Skeletal muscle satellite cell (primary cell): ENCODE measurements around the gene CLIC1.

ENCODE experiments used
- H3K27me3 ChIP-seq: 2 replicates; pipeline ENCODE4 v1.7.0; 2013; ENCODE audit warnings: low read length; ENCODE audit not compliant: control insufficient read depth, insufficient read depth
- H3K36me3 ChIP-seq: 2 replicates; pipeline ENCODE4 v1.7.0; 2013; ENCODE audit warnings: mild to moderate bottlenecking, control low read depth, low read length; ENCODE audit not compliant: insufficient read depth
- H3K4me1 ChIP-seq: 2 replicates; pipeline ENCODE4 v1.7.0; 2013; ENCODE audit warnings: low read length; ENCODE audit not compliant: control insufficient read depth, insufficient read depth
- H3K4me2 ChIP-seq: 2 replicates; pipeline ENCODE4 v1.7.0; 2013; ENCODE audit warnings: mild to moderate bottlenecking, low read length
- H3K4me3 ChIP-seq: 2 replicates; pipeline ENCODE4 v1.7.0; 2013; ENCODE audit warnings: low read length
- H3K9ac ChIP-seq: 2 replicates; pipeline ENCODE4 v1.7.0; 2013; ENCODE audit warnings: mild to moderate bottlenecking, low read depth, low read length, moderate library complexity
- H3K9me3 ChIP-seq: replicated peaks from 2 replicates; pipeline ENCODE4 v1.7.0; 2013; ENCODE audit warnings: mild to moderate bottlenecking, control low read depth, low read length

The CLIC1 gene

DNA sequence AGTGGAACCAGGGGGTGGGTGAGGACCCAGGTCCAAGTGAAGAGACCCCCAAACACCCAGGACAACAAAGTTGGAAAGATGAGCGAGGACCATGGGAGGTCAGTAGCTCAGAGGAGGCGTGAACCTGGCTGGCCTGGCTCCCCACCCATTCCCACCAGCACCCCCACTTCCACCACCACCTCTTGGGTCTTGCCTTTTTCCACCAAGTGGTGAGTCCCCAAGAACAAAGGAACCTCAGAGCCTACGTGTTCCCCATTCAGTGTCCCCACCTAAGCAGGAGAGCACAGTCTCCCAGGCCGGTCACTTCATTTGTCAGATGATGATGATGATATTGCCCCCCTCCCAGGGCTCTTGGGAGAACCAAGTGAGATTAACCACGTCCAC lies 41.3 kb upstream of the CLIC1 start:
- Histone ChIP-seq H3K9me3 (no peaks in the 10 kb centered on the region), H3K4me3 (no peak overlapping the region), H3K9ac (no peak overlapping the region), H3K36me3 (peaks cover 47% of the 10 kb centered on the region), H3K4me1 (peaks cover 15% of the 10 kb centered on the region), H3K4me2 (peak overlapping the region; percentile 71), H3K27me3 (no peaks in the 10 kb centered on the region)

DNA sequence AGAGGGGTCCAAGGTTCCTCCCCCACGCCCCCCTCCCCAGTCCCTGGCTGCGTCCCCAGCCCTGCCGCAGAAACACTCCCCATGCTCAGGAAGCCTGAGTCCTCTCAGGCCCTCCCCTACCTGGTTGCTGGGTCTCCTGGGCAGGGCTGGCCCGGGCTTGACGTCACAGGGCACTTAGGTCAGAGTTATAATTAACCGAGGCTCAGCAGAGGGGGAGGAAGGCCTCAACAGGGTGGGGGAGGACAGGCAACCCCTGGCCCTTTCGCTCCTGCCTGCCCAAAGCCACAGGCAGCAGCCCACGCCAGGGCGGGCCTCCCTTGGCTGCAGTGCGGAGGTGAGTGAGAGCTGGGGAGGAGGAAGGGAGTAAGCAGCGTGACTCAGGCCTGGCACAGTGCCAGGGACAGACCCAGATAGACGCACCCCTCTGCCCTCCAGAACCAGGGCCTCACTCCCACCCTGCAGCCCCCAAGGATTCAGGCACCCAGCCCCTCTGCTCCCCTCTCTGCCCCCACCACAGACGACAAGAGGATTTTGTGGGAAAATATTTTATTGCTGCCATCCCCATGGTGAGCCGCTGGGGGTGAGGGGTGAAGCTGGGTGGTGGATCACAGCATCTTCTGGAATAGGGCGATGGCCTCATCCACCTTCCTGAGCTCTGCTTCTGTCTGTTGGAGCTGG lies 40.8 kb upstream of the CLIC1 start, which contains the start of gene VWA7:
TSS of gene VWA7 (minus strand) at position 340 of the 678 bp plus-strand sequence. CDS start 549 bp downstream, outside the sequence.
- peaks cover 42% of the 10 kb centered on the region for H3K36me3 ChIP-seq
- no peaks in the 10 kb centered on the region for H3K9me3 ChIP-seq
- peak within 1 kb of the TSS; percentile 48 for H3K4me3 ChIP-seq
- H3K9ac ChIP-seq = peak within 1 kb of the TSS; percentile 37
- H3K4me2 ChIP-seq = peak within 1 kb of the TSS; percentile 71
- no peaks in the 10 kb centered on the region for H3K27me3 ChIP-seq
- peaks cover 15% of the 10 kb centered on the region for H3K4me1 ChIP-seq

DNA sequence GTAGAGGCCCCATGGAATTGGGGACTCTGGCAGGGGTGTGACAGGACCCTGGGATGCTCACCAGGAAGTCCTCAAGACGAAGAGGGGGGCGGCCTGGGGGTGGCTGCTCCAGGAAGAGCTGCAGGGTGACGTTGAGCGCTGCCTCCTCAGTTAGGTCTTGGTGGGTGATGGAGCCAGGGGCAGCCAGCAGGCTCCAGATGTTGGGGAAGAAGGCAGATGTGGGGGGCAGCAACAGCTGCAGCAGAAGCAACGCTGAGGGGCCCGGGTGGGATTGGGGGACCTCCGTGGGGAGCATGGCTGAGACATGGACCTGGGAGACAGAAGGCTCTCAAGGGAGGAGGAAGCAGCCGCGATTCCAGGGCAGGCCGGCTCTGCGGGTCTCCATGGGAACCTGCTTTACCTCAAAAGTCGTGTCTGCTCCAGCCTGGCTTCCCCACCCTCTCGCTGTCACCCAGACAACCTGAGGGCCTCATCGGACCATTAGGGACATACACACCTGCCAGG lies 40.2 kb upstream of the CLIC1 start:
- Histone ChIP-seq H3K9ac (peak overlapping the region; percentile 37), H3K4me2 (peak overlapping the region; percentile 71), H3K4me1 (peaks cover 15% of the 10 kb centered on the region), H3K4me3 (peak overlapping the region; percentile 48), H3K36me3 (peaks cover 36% of the 10 kb centered on the region), H3K9me3 (no peaks in the 10 kb centered on the region), H3K27me3 (no peaks in the 10 kb centered on the region)

DNA sequence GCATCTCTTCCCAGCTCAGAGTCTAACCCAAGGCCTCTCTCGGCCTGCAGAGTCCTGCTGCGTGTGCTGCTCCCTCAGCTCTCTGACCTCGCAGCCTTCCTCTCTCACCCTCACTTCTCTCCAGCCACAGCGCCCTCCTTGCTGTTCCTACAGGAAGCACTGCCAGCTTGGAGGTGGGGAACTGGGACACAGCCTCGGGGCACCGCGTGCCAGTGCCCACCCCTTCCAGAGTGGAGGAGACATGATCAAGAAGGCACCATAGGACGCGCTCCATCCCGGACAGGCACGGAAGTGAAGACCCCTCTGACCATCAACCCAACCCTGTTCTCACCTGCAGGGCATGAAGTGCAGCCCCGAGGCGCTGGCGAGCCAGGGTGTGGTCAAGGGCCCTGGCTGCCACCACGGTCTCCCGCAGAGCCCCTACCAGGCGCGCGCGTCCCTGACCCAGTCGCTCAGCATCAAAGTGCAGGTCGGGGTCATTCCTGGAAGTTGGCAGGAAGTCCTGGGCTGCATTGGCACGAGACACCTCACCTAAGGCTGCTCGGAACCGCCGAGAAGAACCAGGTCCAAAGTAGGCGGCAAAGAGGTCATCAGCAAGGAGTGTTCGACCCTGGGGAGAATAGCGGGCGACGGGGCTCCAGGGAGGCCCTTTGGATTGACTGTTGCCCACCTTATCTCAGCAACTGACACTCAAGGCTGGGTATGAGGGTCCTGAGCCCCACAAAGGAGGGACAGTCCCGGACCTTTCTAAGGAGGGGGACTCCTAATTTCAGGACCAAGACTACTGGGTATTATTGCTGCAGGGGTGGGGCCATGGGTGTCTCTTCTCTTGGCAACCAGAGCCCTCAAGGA lies 39.5 kb upstream of the CLIC1 start:
- Histone ChIP-seq H3K9me3 (no peaks in the 10 kb centered on the region), H3K4me3 (no peak overlapping the region), H3K36me3 (peaks cover 32% of the 10 kb centered on the region), H3K27me3 (no peaks in the 10 kb centered on the region), H3K4me1 (peaks cover 15% of the 10 kb centered on the region), H3K4me2 (no peak overlapping the region), H3K9ac (no peak overlapping the region)

DNA sequence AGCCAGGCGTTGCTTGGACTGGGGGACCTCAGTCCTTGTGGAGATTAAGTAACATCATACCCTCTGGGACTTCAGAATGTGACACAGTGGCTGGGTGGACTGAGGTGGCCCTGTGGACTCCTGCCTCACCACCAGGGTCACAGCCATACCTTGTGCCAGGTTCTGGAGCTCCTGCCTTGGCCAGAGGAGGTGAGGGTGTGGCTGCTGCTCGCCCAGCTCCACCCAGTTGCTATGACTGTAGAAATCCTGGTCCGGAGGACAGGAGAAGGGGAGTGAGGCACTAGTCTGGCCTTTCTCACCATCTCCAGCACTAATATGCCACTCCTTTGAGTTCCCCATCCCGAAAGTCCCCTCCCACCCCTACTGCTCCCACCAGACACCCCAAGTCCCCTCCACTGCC lies 38.9 kb upstream of the CLIC1 start:
- Histone ChIP-seq H3K9ac (no peak overlapping the region), H3K36me3 (peaks cover 25% of the 10 kb centered on the region), H3K9me3 (no peaks in the 10 kb centered on the region)

DNA sequence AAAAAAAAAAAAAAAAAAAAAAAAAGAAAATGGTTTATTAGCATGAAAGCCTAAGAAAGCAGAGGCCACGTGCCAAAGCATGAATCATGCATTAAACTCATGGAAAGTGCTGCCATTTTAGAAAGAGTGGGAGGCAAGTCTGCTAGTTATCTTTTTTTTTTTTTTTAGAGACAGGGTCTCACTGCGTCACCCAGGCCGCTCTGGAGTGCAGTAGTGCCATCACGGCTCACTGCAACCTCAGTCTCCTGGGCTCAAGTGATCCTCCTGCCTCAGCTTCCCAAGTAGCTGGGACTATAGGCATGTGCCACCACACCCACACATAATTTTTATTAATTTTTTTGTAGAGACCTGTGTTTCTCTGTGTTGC lies 35.6 kb upstream of the CLIC1 start:
- Histone ChIP-seq H3K4me2 (no peak overlapping the region), H3K9me3 (no peaks in the 10 kb centered on the region), H3K36me3 (no peaks in the 10 kb centered on the region), H3K4me1 (peaks cover 6% of the 10 kb centered on the region), H3K27me3 (no peaks in the 10 kb centered on the region), H3K4me3 (no peak overlapping the region), H3K9ac (no peak overlapping the region)

More for the DNA sequence above, 38.9 kb upstream of the CLIC1 start:
- Histone ChIP-seq H3K4me3 (no peak overlapping the region), H3K4me2 (no peak overlapping the region), H3K4me1 (peaks cover 15% of the 10 kb centered on the region), H3K27me3 (no peaks in the 10 kb centered on the region)

DNA sequence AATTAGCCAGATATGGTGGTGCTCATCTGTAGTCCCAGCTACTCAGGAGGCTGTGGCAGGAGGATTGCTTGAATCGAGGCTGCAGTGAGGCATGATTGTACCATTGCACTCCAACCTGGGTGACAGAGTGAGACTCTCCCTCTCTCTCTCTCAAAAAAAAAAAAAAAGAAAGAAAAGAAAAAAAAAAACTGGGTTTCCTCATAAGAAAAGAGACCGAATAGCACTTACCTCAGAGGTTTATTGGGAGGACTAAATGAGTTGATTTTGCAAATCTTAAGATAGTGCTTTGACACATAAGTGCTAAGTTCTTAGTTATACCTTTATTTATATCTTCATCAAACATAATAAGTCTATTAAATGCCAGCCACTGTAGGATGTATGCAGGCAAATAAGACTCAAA lies 34.5 kb upstream of the CLIC1 start:
- Histone ChIP-seq H3K4me1 (peaks cover 7% of the 10 kb centered on the region), H3K27me3 (no peaks in the 10 kb centered on the region), H3K36me3 (no peaks in the 10 kb centered on the region), H3K4me2 (no peak overlapping the region), H3K9me3 (no peaks in the 10 kb centered on the region), H3K4me3 (no peak overlapping the region), H3K9ac (no peak overlapping the region)

DNA sequence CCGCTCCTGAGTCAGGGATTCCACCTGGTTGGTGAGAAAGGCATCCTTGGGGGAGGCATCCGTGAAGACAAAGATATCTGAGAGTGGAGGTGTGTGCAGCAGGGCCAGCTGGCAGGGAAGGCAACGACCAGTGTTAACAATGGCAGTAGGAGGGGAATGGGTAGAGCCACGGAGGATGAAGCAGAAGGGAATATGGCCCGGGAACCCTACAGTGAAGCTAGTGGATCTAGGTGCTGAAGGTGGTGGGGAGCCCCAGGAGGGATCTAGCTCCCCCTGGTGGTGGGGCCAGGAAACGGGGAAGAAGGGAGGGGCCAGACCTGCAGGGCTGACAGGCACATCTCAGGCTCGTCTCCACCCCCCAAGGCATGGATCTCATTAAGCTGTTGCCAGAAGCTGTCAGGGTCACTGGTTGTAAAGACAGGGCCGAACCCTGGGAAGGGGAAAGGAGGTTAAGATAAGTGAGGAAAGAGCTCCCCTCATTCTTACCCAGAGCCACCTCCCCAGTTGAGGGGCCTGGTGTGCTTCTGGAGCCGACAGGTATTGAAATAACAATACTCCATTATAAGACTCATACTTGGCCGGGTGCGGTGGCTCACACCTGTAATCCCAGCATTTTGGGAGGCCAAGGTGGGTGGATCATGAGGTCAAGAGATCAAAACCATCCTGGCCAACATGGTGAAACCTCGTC lies 33.5 kb upstream of the CLIC1 start:
- Histone ChIP-seq H3K27me3 (no peaks in the 10 kb centered on the region), H3K4me1 (peaks cover 7% of the 10 kb centered on the region), H3K4me3 (no peak overlapping the region), H3K9me3 (no peaks in the 10 kb centered on the region), H3K36me3 (no peaks in the 10 kb centered on the region), H3K4me2 (no peak overlapping the region), H3K9ac (no peak overlapping the region)

DNA sequence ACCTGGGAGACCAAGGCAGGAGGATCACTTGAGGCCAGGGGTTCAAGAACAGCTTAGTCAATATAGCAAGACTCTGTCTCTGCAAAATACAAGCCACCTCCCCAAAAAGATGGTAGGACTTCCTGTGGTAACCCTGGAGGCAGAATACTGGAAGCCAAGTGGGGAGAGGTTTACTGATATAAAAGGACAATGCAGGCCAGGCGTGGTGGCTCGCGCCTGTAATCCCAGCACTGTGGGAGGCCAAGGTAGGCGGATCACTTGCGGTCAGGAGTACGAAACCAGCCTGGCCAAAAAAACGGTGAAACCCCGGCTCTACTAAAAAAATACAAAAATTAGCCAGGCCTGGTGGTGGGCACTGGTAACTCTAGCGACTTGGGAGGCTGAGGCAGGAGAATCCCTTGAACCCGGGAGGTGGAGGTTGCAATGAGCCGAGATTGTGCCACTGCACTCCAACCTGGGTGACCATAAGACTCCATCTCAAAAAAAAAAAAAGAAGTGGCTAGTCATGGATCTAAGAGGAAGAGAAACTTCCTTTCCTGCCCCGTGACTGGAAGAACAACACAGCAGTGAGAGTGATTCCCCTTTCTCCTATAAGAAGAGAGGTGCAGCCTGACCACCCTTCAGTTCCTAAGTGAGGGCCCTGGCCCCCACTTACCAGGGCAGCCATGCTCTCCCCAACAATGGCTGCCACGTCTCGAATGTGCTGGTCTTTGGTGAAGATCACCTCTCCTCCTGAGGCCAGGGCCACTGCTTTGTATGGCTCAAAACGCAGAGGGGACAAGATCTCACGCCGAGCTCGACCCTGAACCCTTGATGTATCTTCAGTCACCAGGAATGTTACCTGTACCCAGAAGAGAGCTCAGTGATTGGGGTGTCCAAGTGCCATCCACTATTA lies 32.3 kb upstream of the CLIC1 start:
- no peaks in the 10 kb centered on the region for H3K27me3 ChIP-seq
- H3K4me1 ChIP-seq = peaks cover 7% of the 10 kb centered on the region
- H3K4me2 ChIP-seq = no peak overlapping the region
- H3K4me3 ChIP-seq = no peak overlapping the region
- no peaks in the 10 kb centered on the region for H3K9me3 ChIP-seq
- H3K9ac ChIP-seq = no peak overlapping the region
- H3K36me3 ChIP-seq = peaks cover 3% of the 10 kb centered on the region

DNA sequence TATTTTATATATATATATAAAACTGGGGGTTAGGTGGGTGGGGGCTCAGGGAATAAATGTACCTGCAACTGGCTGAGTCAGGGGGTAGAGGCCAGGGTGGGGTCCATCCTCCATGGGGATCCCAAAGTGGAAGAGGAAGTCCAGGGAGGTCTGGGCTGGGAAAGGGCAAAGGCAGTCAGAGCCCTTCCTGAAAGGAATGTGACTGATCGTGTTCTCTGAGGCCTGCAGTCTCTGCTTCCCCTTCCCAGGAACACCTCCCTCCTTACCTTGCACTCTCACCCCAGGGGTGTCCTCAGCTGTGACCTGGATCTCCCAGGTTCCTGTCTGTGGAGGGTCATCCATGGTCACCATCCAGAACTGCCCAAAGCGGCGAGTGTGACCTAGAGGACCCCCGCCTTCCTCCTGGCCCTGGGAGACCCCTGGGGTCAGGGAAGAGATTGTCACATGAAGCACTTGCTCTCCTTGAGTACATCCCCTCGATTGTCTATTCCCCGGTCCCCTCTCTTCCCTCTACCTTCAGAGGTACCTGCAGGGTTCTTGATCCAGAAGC lies 30.8 kb upstream of the CLIC1 start:
- H3K4me3 ChIP-seq = no peak overlapping the region
- peaks cover 11% of the 10 kb centered on the region for H3K4me1 ChIP-seq
- no peaks in the 10 kb centered on the region for H3K27me3 ChIP-seq
- H3K4me2 ChIP-seq = no peak overlapping the region
- peaks cover 3% of the 10 kb centered on the region for H3K36me3 ChIP-seq
- H3K9ac ChIP-seq = no peak overlapping the region
- no peaks in the 10 kb centered on the region for H3K9me3 ChIP-seq
